ENCODE results near the gene RXRA. TPM values are rescaled to one million over a fixed set of nuclear protein-coding genes. Genes with fewer than 3 reads are reported as not detected.
A peak's percentile ranks its signal among the peaks of the same experiment; 100 is the strongest.

RXRA gene
- total RNA-seq, 4 donors from 2014 or later, result 41.8 to 83.1 (median 50.4) TPM

GRCh38 chr9:134293611-134294152 is 32.6 kb upstream of the RXRA start:
- Histone ChIP-seq H3K36me3 (no peaks in the 10 kb centered on the region), H3K27me3 (peaks cover 0 to 56% (median 0%) of the 10 kb centered on the region in 4 donors), H3K27ac (peak overlapping the region in 2 of 4 donors; percentile 6 to 48), H3K4me1 (peaks cover 8 to 23% (median 15%) of the 10 kb centered on the region in 3 donors), H3K4me3 (peak overlapping the region in 3 of 4 donors; percentile 14 to 60 (median 24)), H3K9me3 (no peaks in the 10 kb centered on the region)
- DNase-seq, result no peak
- intact Hi-C loops (cut with DNase I), result no loop called here
- 2 to 15% methylated on average over 15 of the region's 24 CpGs for WGBS, 2 donors
- no peak for TF ChIP-seq POLR2A (IDR thresholded peaks at IDR 0.05)
- TF ChIP-seq CTCF (IDR thresholded peaks at IDR 0.05), result no peak

DNA sequence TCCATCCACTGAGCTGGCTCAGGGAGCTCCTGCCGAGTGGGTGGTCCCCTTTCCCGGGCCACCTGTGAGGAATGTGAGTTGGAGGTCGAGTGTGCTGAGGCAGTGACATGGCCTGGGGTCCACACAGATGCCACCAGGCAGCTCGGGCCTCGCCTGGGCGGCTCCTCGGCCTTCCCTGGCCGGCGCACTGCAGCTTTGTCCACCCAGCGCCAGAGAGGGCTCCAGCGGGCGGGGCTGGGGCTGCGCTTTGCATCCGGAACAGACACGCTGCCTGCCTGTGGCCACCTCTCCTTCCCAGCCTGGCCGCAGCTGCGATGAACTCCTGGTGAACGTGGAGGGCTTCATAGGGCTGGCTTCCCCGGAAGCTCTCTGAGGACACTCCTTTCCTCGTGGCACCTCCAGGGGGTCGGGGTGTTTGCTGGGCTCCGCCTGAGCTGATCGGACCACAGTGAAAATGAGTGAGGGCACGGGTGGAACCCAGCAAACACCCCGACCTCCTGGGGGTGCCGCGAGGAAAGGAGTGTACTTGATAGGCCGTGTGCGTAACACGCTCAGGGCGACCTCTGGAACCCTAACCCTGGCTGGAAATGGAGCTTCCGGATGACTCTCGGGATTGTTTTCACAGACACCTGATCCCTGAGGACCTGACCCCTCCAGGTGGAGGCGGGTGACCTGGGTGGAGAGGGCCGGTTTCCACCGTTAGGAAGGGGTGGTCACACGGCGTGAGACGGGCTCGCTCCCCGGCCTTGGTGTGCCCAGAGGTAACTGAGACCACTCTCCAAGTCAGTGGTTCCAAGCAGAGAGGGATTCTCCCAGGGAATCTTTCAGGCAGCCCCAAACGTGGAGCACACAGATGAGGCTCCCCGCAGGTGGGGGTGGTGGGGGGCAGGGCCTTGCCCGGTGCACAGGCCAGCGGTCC is 31.8 kb upstream of the RXRA start:
- Histone ChIP-seq H3K4me3 (peak overlapping the region in 3 of 4 donors; percentile 14 to 60 (median 24)), H3K4me1 (peaks cover 8 to 26% (median 15%) of the 10 kb centered on the region in 3 donors), H3K9me3 (no peaks in the 10 kb centered on the region), H3K27ac (peak overlapping the region in 2 of 4 donors; percentile 6 to 48), H3K36me3 (no peaks in the 10 kb centered on the region), H3K27me3 (peaks cover 0 to 56% (median 0%) of the 10 kb centered on the region in 4 donors)
- whole genome bisulfite sequencing, 2 donors, result 54 to 68% methylated on average over 15 of the region's 45 CpGs
- intact Hi-C loops (cut with DNase I), result no loop called here
- TF ChIP-seq CTCF (IDR thresholded peaks at IDR 0.05) (no peak), POLR2A (IDR thresholded peaks at IDR 0.05) (no peak)
- no peak for DNase-seq

- intact Hi-C loops (cut with DNase I), result no loop called here
- Histone ChIP-seq H3K36me3 (no peaks in the 10 kb centered on the region), H3K4me1 (peaks cover 8 to 33% (median 15%) of the 10 kb centered on the region in 3 donors), H3K9me3 (no peaks in the 10 kb centered on the region), H3K27ac (no peak overlapping the region), H3K27me3 (peaks cover 0 to 56% (median 0%) of the 10 kb centered on the region in 4 donors), H3K4me3 (no peak overlapping the region)
- TF ChIP-seq CTCF (IDR thresholded peaks at IDR 0.05), result no peak
- no peak for TF ChIP-seq POLR2A (IDR thresholded peaks at IDR 0.05)
- WGBS, 2 donors, result 66 to 82% methylated on average over 16 to 25 of the region's 25 CpGs
- DNase-seq, result no peak
These were observed 31.0 kb upstream of the RXRA start for GRCh38 chr9:134295101-134295745.

DNA sequence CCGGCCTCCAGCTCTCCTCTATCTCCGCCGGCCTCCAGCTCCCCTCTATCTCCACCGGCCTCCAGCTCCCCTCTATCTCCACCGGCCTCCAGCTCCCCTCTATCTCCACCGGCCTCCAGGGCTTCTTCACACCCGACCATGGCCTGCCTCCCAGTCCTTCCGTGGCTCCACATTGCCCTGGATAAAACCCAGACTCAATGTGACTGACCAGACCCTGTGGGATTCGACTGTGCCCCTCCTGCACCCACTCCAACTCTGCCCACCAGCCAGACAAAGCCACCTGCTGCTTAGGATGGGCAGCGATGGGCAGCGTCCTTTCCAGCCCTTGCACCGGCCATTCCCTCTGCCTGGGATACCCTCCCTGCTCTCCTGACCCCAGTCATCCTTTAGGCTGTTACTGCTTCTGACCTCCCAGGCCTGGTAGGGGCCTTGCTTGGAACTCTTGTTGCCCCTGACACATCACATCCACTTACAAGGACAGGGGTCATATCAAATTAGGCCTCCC is 30.5 kb upstream of the RXRA start:
- H3K4me1 ChIP-seq, result peaks cover 8 to 33% (median 15%) of the 10 kb centered on the region in 3 donors
- H3K36me3 ChIP-seq, result no peaks in the 10 kb centered on the region
- H3K27me3 ChIP-seq, result peaks cover 0 to 56% (median 0%) of the 10 kb centered on the region in 4 donors
- intact Hi-C loops (cut with DNase I), result no loop called here
- no peak for DNase-seq
- TF ChIP-seq POLR2A (IDR thresholded peaks at IDR 0.05), result no peak
- TF ChIP-seq CTCF (IDR thresholded peaks at IDR 0.05), result no peak
- H3K27ac ChIP-seq, result no peak overlapping the region
- H3K9me3 ChIP-seq, result no peaks in the 10 kb centered on the region
- H3K4me3 ChIP-seq, result no peak overlapping the region
- WGBS, 2 donors, result 82 to 92% methylated on average over 12 of the region's 12 CpGs
